ENCODE results near the gene UMAD1. TPM values are rescaled to one million over a fixed set of nuclear protein-coding genes. Genes with fewer than 3 reads are reported as not detected.

UMAD1 gene
- total and polyA plus RNA-seq, 2 of the 4 experiments (the other 2 are of a cell fraction), result 5.2 to 8.4 TPM

DNA sequence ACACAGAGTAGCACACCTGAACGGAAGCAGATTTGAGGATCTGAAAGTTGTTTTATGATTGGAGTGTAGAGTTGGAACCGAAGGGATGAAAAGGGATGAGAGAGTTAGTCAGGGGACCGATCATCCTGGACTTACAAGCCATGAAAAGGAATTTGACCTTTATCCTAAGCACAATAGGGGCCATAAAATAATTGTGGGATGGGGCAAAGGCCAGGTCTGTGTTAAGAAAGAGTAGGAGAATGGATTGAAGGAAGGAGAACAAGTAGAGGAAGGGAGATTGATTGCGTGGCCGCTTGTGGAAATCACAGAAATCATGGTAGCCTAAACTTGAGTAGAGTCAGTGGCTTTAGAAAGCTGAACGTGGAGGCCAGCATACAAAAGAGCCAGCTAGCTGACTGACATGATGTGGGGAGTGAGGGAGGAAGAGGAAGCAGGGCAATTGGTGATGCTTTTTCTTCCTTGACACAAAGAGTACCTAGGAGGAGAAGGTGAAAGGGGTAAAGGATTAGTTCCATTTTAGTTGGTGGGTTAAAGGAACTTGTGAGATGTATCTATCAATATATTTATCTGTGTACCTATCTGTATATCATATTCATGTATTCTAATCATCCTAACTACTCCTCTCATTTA, 144.9 kb downstream of the UMAD1 start:
- dilution Hi-C loops (cut with HindIII; ENCODE audit: low sequenced_read_pairs, unreplicated experiment), result no loop called here

More for the DNA sequence above, 144.9 kb downstream of the UMAD1 start:
- no peak overlapping the region for H2AFZ ChIP-seq (replicated peaks; ENCODE audit: low read length, poor library complexity)
- no peak overlapping the region for H3K14ac ChIP-seq (replicated peaks; ENCODE audit: low read depth, low read length)
- H3K79me1 ChIP-seq (ENCODE audit: low read depth in 1 of 2, low read length in 2 of 2), result no peaks in the 10 kb centered on the region
- 0 out of 2 replicates have a peak, but pooled peaks cover 2% of the 10 kb centered on the region for H3K4me1 ChIP-seq (ENCODE audit: control insufficient read depth, insufficient read depth, low read length)
- no peak overlapping the region for H3K23ac ChIP-seq (ENCODE audit: low read depth, low read length)
- H2AK9ac ChIP-seq (replicated peaks; ENCODE audit: low read depth, low read length, poor library complexity), result no peak overlapping the region
- H2BK5ac ChIP-seq (ENCODE audit: low read depth, low read length, poor library complexity, severe bottlenecking), result no peak overlapping the region
- no peak overlapping the region for H2AK5ac ChIP-seq (ENCODE audit: low read depth, low read length)
- no peak overlapping the region for H4K8ac ChIP-seq (ENCODE audit: low read depth in 2 of 2, low read length in 2 of 2)
- intact Hi-C loops (cut with micrococcal nuclease), result no loop called here
- ATAC-seq (ENCODE audit: low read depth) (no peak), DNase-seq (no peak)
- H2BK20ac ChIP-seq (ENCODE audit: low read depth, low read length), result no peak overlapping the region
- no peak for TF ChIP-seq SMC3 (IDR thresholded peaks at IDR 0.05; ENCODE audit: low read depth, low read length)
- H4K20me1 ChIP-seq (ENCODE audit: insufficient read depth, low read length), result no peaks in the 10 kb centered on the region
- H4K91ac ChIP-seq (ENCODE audit: insufficient read depth, low read depth, low read length), result no peak overlapping the region
- no peak overlapping the region for H3K27ac ChIP-seq (ENCODE audit: insufficient read depth, low read length)
- in situ Hi-C loops (cut with MboI; ENCODE audit: low sequenced_read_pairs), result no loop called here
- CTCF ChIA-PET, result no interaction called here
- no peak overlapping the region for H4K5ac ChIP-seq (ENCODE audit: low read depth, low read length)
- POLR2A ChIA-PET (ENCODE audit: unreplicated experiment), result no interaction called here
- no peak overlapping the region for H3K9ac ChIP-seq (ENCODE audit: low read depth, low read length)
- no peak overlapping the region for H3K56ac ChIP-seq (ENCODE audit: extremely low read depth, insufficient read depth, low read length)
- no peaks in the 10 kb centered on the region for H3K27me3 ChIP-seq (ENCODE audit: control insufficient read depth, insufficient read depth, low read length)
- WGBS, 2 experiments (ENCODE audit: extremely low coverage in 2 of 2, insufficient read length in 1 of 2), result 86% methylated on average over 5 of the region's 6 CpGs; no CpG with 5 or more reads in 1 of the 2 experiments
- no peak overlapping the region for H3K4me2 ChIP-seq (ENCODE audit: low read depth, low read length)
- no TSS peak for BruUV-seq (replicated peaks)
- no peak overlapping the region for H3K4ac ChIP-seq (ENCODE audit: low read depth, low read length)
- no peak overlapping the region for H3K4me3 ChIP-seq (ENCODE audit: insufficient read depth, low read depth, low read length)
- H2BK15ac ChIP-seq (ENCODE audit: low read depth, low read length), result no peak overlapping the region
- no peak overlapping the region for H3K18ac ChIP-seq (ENCODE audit: low read depth, low read length)
- H3K9me1 ChIP-seq (ENCODE audit: insufficient read depth, low read length), result no peaks in the 10 kb centered on the region
- no peaks in the 10 kb centered on the region for H3K9me3 ChIP-seq (ENCODE audit: control insufficient read depth, insufficient read depth, low read length)
- no peak overlapping the region for H2BK120ac ChIP-seq (ENCODE audit: low read depth, low read length)
- H3K36me3 ChIP-seq (ENCODE audit: control insufficient read depth, insufficient read depth, low read length), result no peaks in the 10 kb centered on the region
